NCI-H2107 treated with DMSO at 0.1 percent for 48 hours (cell line): ENCODE measurements around the gene NKTR.

Experiments used
- DNase-seq: peaks from one replicate; lab custom pipeline; 2025; ENCODE audit not compliant: unreplicated experiment; lab: John Stamatoyannopoulos, UW

The NKTR gene

DNA sequence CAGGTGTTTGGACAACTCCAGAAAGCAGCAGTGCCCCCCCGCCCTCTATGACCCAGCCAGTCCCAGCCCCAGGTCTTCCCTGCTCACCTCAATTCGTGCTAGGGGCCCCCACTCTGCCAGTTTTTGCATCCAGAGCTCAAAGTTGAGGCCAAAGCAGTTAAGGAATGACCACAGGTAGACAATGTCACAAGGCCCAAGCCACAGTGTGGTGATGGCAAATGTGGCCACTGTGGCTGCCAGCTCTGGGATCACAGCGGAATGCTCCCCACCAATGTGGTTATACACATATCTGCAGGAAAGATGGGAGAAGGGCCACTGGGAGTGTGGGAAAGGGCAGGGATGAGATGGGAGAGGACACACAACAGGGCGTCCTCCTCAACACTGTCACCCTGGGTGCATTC, 93.0 kb downstream of the NKTR start:
- DNase-seq = no peak

DNA sequence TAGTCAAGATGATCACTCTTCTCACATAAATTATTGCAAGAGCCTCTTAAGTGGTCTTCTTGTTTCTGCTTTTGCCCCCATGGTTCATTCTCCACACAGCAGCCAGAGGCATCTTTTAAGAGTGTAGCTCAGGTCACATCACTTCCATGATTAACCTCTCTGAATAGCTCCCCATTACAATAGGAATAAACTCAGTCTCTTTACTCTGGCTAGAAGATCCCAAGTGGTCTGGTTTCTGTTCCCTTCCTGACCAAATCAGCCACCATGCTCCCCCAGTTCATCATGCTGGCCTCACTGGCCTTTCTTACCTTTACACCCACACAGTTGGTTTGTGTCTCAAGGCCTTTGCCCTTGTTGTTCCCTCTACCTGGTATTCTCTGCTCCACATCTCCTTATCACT, 93.9 kb downstream of the NKTR start:
- no peak for DNase-seq

- no peak for DNase-seq
Observed at GRCh38 chr3:42696356-42697288, 96.1 kb downstream of the NKTR start.

DNA sequence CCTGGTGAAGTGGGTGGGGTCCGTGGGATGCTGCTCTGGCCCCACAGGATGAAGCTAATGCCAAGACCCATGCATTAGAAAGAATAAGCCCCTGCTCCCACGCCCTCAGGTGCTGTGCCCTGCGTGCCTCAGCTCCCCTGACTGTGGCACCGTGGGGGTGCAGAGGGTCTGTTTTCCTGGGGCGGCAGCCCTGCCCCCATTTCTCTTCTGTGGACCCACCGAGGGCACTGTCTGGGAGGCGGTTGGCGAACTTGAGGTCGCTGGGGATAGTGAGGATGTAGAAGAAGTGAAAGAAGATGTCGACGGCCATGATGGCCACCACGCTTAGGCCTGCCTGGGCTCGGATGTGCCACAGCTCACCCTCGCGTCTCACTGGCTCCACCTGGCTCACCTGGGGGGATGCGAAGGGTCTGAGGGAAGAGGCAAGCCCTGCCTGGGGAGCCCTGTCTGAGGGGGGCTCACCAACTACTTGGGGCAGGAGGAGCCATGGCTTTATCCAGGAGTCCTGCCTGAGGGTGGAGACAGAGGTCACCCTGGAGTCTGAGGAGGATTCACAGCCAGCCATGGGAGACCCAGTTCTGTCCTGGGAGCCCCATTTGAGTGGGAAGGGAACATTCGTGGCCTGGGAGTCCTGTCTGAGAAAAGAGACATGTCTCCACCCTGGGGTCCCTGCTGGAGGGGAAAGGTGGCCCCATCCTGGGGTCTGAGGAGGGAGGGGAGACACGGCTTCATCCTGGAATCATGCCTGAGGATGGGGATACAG, 97.0 kb downstream of the NKTR start:
- no peak for DNase-seq
